ACC112 (cell line): Measurements from ENCODE around the gene NEFH.
A peak's percentile ranks its signal among the peaks of the same experiment; 100 is the strongest.
"Not testable (repeated sequence)": the region's sequence is repeated elsewhere in the genome, so short reads cannot be mapped to it uniquely, and the experiment has no call there.

Experiments
- H2AFZ ChIP-seq: fragments of 200-600 bp; sonication (generic); one replicate; pipeline ENCODE4 v1.6.0; 2017; ENCODE audit warnings: antibody characterized with exemption, low read length; ENCODE audit not compliant: unreplicated experiment
- H3K27ac ChIP-seq: fragments of 200-600 bp; sonication (generic); 2 replicates; pipeline ENCODE4 v1.5.1; 2014; ENCODE audit warnings: low read depth, mild to moderate bottlenecking, antibody characterized with exemption, low read length, moderate library complexity
- H3K27me3 ChIP-seq: fragments of 200-600 bp; sonication (generic); 2 replicates; pipeline ENCODE4 v1.6.1; 2014; ENCODE audit warnings: mild to moderate bottlenecking, antibody characterized with exemption, low read length, moderate library complexity, mixed read lengths; ENCODE audit not compliant: insufficient read depth
- H3K36me3 ChIP-seq: fragments of 200-600 bp; sonication (generic); 2 replicates; pipeline ENCODE4 v1.6.1; 2016; ENCODE audit warnings: mild to moderate bottlenecking, antibody characterized with exemption, low read length, moderate library complexity, mixed read lengths; ENCODE audit not compliant: insufficient read depth
- H3K4me1 ChIP-seq: fragments of 200-600 bp; sonication (generic); one replicate; pipeline ENCODE4 v1.6.1; 2016; ENCODE audit warnings: low read length, mixed read lengths; ENCODE audit not compliant: insufficient read depth, unreplicated experiment, control insufficient read depth
- H3K4me3 ChIP-seq: fragments of 200-600 bp; sonication (generic); 2 replicates; pipeline ENCODE4 v1.5.1; 2014; ENCODE audit warnings: mild to moderate bottlenecking, low read depth, low read length
- H3K79me2 ChIP-seq: fragments of 200-600 bp; sonication (generic); one replicate; pipeline ENCODE4 v1.6.0; 2016; ENCODE audit warnings: low read length; ENCODE audit not compliant: control insufficient read depth, unreplicated experiment, insufficient read depth

Gene NEFH

GRCh38 chr22:29479417-29480261, at the start of gene NEFH:
Gene NEFH (plus strand): TSS chr22:29480218. CDS start chr22:29480263, 45 bp downstream.
- H3K79me2 ChIP-seq, result no peaks in the 10 kb centered on the region
- H3K4me1 ChIP-seq, result peaks cover 8% of the 10 kb centered on the region
- peak within 1 kb of the TSS; percentile 25 for H2AFZ ChIP-seq
- no peaks in the 10 kb centered on the region for H3K36me3 ChIP-seq
- H3K4me3 ChIP-seq, result peak within 1 kb of the TSS; percentile 84
- H3K27ac ChIP-seq, result no peak within 1 kb of the TSS
- H3K27me3 ChIP-seq, result peaks cover 9% of the 10 kb centered on the region; the same call in 1 of the 2 replicates

GRCh38 chr22:29431986-29432385, 48.0 kb upstream of the NEFH start:
- H3K36me3 ChIP-seq, result no peaks in the 10 kb centered on the region
- no peaks in the 10 kb centered on the region for H3K4me1 ChIP-seq
- no peak overlapping the region for H3K27ac ChIP-seq
- no peaks in the 10 kb centered on the region for H3K79me2 ChIP-seq
- H3K4me3 ChIP-seq, result no peak overlapping the region
- peaks cover 11% of the 10 kb centered on the region; the same call in 1 of the 2 replicates for H3K27me3 ChIP-seq
- no peak overlapping the region for H2AFZ ChIP-seq

GRCh38 chr22:29433856-29434255, 46.2 kb upstream of the NEFH start:
- H3K36me3 ChIP-seq, result no peaks in the 10 kb centered on the region
- no peak overlapping the region for H3K4me3 ChIP-seq
- H3K79me2 ChIP-seq, result no peaks in the 10 kb centered on the region
- no peak overlapping the region for H3K27ac ChIP-seq
- H2AFZ ChIP-seq, result no peak overlapping the region
- peaks cover 11% of the 10 kb centered on the region; the same call in 1 of the 2 replicates for H3K27me3 ChIP-seq
- no peaks in the 10 kb centered on the region for H3K4me1 ChIP-seq

GRCh38 chr22:29434288-29434687, 45.7 kb upstream of the NEFH start:
- peaks cover 11% of the 10 kb centered on the region; the same call in 1 of the 2 replicates for H3K27me3 ChIP-seq
- no peak overlapping the region for H3K4me3 ChIP-seq
- H3K79me2 ChIP-seq, result no peaks in the 10 kb centered on the region
- H2AFZ ChIP-seq, result no peak overlapping the region
- H3K36me3 ChIP-seq, result no peaks in the 10 kb centered on the region
- H3K4me1 ChIP-seq, result no peaks in the 10 kb centered on the region
- no peak overlapping the region for H3K27ac ChIP-seq

- Histone ChIP-seq H3K27me3 (peaks cover 11% of the 10 kb centered on the region; the same call in 1 of the 2 replicates), H2AFZ (no peak overlapping the region), H3K36me3 (no peaks in the 10 kb centered on the region), H3K4me1 (no peaks in the 10 kb centered on the region), H3K27ac (no peak overlapping the region), H3K4me3 (no peak overlapping the region), H3K79me2 (no peaks in the 10 kb centered on the region)
Measured at GRCh38 chr22:29435236-29436136, 44.5 kb upstream of the NEFH start.

- not testable (repeated sequence) for H2AFZ ChIP-seq, H3K79me2 ChIP-seq, H3K4me1 ChIP-seq, H3K27me3 ChIP-seq, H3K27ac ChIP-seq, H3K36me3 ChIP-seq, H3K4me3 ChIP-seq
Measured at GRCh38 chr22:29438283-29438682, 41.7 kb upstream of the NEFH start, which contains the start of gene RFPL1. Gene RFPL1 (plus strand): TSS chr22:29438583.

GRCh38 chr22:29442976-29443375, 37.0 kb upstream of the NEFH start:
- H3K4me1 ChIP-seq, result peaks cover 3% of the 10 kb centered on the region
- no peaks in the 10 kb centered on the region for H3K36me3 ChIP-seq
- no peak overlapping the region for H3K4me3 ChIP-seq
- H3K27ac ChIP-seq, result no peak overlapping the region
- no peaks in the 10 kb centered on the region for H3K27me3 ChIP-seq
- no peak overlapping the region for H2AFZ ChIP-seq
- no peaks in the 10 kb centered on the region for H3K79me2 ChIP-seq

GRCh38 chr22:29443452-29443851, 36.6 kb upstream of the NEFH start:
- Histone ChIP-seq H3K4me1 (peaks cover 3% of the 10 kb centered on the region), H3K27me3 (no peaks in the 10 kb centered on the region), H3K79me2 (no peaks in the 10 kb centered on the region), H3K27ac (no peak overlapping the region), H2AFZ (no peak overlapping the region), H3K36me3 (no peaks in the 10 kb centered on the region), H3K4me3 (no peak overlapping the region)

DNA sequence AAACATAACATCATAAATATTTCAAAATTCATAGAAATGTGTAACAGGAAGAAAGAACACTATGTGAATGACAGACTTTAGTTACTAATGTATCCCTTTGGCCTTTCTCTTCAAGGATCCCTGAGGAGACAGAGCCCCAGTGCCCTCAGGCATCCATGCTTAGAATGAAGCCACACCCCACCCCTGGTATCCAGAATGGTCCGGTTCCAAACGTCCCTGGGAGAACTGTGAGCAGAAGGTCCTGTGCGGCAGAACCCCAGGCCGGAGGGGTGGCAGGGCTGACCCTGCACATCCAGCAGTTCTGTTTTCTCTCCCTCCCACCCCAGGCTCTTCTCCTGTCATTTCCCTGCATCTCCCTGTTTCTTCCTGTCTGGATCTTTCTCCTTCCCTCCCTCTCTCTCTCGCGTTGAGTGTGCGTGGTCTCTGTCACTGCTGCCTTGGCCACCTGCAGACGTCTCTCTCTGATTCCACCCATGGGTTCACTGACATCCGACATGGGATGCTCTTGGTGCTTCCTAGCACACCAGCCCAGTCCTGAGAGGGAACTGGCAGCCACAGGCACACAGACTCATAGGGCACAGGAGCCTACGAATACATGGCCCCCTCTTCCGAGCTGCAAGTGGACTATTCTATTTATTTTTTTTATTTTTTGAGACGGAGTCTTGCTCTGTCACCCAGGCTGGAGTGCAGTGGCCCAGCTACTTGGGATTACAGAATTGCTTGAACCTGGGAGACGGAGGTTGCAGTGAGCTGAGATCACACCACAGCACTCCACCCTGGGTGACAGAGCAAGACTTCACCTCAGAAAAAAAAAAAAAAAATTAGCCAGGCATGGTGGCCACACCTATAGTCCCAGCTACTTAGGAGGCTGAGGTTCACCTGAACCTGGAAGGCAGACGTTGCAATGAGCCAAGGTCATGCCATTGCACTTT, 35.9 kb upstream of the NEFH start:
- H3K27ac ChIP-seq, result no peak overlapping the region; the same call in 1 of the 2 replicates
- H3K79me2 ChIP-seq, result no peaks in the 10 kb centered on the region
- no peaks in the 10 kb centered on the region for H3K27me3 ChIP-seq
- H3K36me3 ChIP-seq, result no peaks in the 10 kb centered on the region
- H3K4me3 ChIP-seq, result no peak overlapping the region
- H2AFZ ChIP-seq, result no peak overlapping the region
- H3K4me1 ChIP-seq, result peaks cover 3% of the 10 kb centered on the region

DNA sequence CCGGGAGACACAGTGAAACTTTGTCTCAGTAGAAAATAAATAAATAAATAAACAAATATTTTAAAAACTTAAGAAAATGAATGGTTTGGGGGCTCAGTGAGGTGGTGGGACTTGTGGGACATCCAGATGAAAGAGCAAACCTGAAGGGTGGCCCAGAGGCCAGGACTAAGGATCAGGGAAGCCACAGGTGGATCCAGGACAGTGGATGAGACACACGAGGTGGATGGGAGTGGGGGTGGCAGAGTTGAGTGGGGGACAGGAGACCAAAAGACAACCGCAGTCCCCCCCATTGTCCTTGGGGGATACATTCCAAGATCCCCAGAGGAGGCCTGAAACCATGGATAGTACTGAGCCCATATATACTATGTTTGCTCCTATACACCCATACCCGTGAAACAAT, 34.5 kb upstream of the NEFH start:
- Histone ChIP-seq H3K27me3 (no peaks in the 10 kb centered on the region), H3K4me1 (peaks cover 3% of the 10 kb centered on the region), H3K36me3 (no peaks in the 10 kb centered on the region), H3K27ac (no peak overlapping the region), H3K79me2 (no peaks in the 10 kb centered on the region), H3K4me3 (no peak overlapping the region), H2AFZ (no peak overlapping the region)
